Fibroblast of upper back skin (primary cell): ENCODE results near the gene SYT12.
"Not testable (repeated sequence)": the region's sequence is repeated elsewhere in the genome, so short reads cannot be mapped to it uniquely, and the experiment has no call there.

ENCODE experiments used
- DNase-seq: peaks from one replicate; pipeline ENCODE4 v3.0.0-alpha.2; 2013

SYT12 gene

GRCh38 chr11:67022961-67023956, at the start of gene SYT12:
SYT12 (plus strand) TSS chr11:67023134; CDS start chr11:67030145, 7,011 bp downstream.
- no peak for DNase-seq

GRCh38 chr11:66973956-66974580, 48.9 kb upstream of the SYT12 start:
- DNase-seq = peak; percentile 77

GRCh38 chr11:66974724-66975404, 48.1 kb upstream of the SYT12 start, which contains the start of gene C11orf86:
C11orf86 (plus strand) TSS chr11:66975304; CDS start chr11:66975363, 59 bp downstream.
- DNase-seq = no peak

GRCh38 chr11:66975405-66976027, 47.4 kb upstream of the SYT12 start:
- no peak for DNase-seq

- DNase-seq = no peak
Measured at GRCh38 chr11:66976028-66976467, 46.9 kb upstream of the SYT12 start.

- DNase-seq = no peak
Measured at GRCh38 chr11:66976925-66977324, 46.0 kb upstream of the SYT12 start.

- no peak for DNase-seq
Measured at GRCh38 chr11:66978229-66978628, 44.7 kb upstream of the SYT12 start.

GRCh38 chr11:66978717-66979116, 44.2 kb upstream of the SYT12 start:
- DNase-seq = no peak

- DNase-seq = peak; percentile 49
Measured at GRCh38 chr11:66979336-66979980, 43.5 kb upstream of the SYT12 start.

- DNase-seq = peak; percentile 95
Measured at GRCh38 chr11:66981976-66982578, 40.9 kb upstream of the SYT12 start.

GRCh38 chr11:66983275-66983924, 39.5 kb upstream of the SYT12 start:
- no peak for DNase-seq

GRCh38 chr11:66985508-66986177, 37.3 kb upstream of the SYT12 start:
- DNase-seq = no peak

GRCh38 chr11:66986178-66986545, 36.8 kb upstream of the SYT12 start:
- no peak for DNase-seq

- no peak for DNase-seq
Measured at GRCh38 chr11:66987158-66987620, 35.7 kb upstream of the SYT12 start.

GRCh38 chr11:66987924-66988637, 34.9 kb upstream of the SYT12 start:
- DNase-seq = no peak

- not testable (repeated sequence) for DNase-seq
Measured at GRCh38 chr11:66988741-66989140, 34.2 kb upstream of the SYT12 start.

GRCh38 chr11:66989360-66989759, 33.6 kb upstream of the SYT12 start:
- not testable (repeated sequence) for DNase-seq

- DNase-seq = no peak
Measured at GRCh38 chr11:66992041-66992440, 30.9 kb upstream of the SYT12 start.

- DNase-seq = no peak
Measured at GRCh38 chr11:66996609-66997273, 26.2 kb upstream of the SYT12 start.
